ENCODE results near the gene MRPS12. TPM values are rescaled to one million over a fixed set of nuclear protein-coding genes. Genes with fewer than 3 reads are reported as not detected.

Gene MRPS12
- total and polyA plus RNA-seq, 9 of the 15 experiments (the other 6 are each of a cell fraction or from before 2014, with no cell fraction given): 8.1 to 174 (median 52.0) TPM

GRCh38 chr19:38899447-38900201, 31.1 kb upstream of the MRPS12 start, which contains the start of the genes NFKBIB and SIRT2 (continued):
- no peak for TF ChIP-seq HBP1 (CRISPR knock-in tag; IDR thresholded peaks at IDR 0.05)
- TF ChIP-seq FOXP1 (CRISPR knock-in tag; IDR thresholded peaks at IDR 0.05): peak; percentile 49; the same call in 1 of the 2 replicates
- peak; percentile 51 for TF ChIP-seq MITF (IDR thresholded peaks at IDR 0.05)
- TF ChIP-seq DEAF1 (CRISPR knock-in tag; IDR thresholded peaks at IDR 0.05): no peak
- TF ChIP-seq NFIC (IDR thresholded peaks at IDR 0.05): peak; percentile 30
- no peak for TF ChIP-seq ZNF274 (IDR thresholded peaks at IDR 0.05; ENCODE audit: borderline replicate concordance, low read depth, low read length)
- TF ChIP-seq CBX8 (IDR thresholded peaks at IDR 0.05; ENCODE audit: borderline replicate concordance, extremely low read depth, low read depth, low read length, poor library complexity, severe bottlenecking): no peak
- peak; percentile 35; the same call in 1 of the 2 replicates for TF ChIP-seq ATF3 (IDR thresholded peaks at IDR 0.05)
- no peak; the same call in 1 of the 2 replicates for TF ChIP-seq ATF3 (CRISPR knock-in tag; conservative IDR thresholded peaks at IDR 0.05)
- no peak for TF ChIP-seq PRMT5 (CRISPR knock-in tag; IDR thresholded peaks at IDR 0.05)
- TF ChIP-seq ZNF444 (CRISPR knock-in tag; IDR thresholded peaks at IDR 0.05): no peak
- TF ChIP-seq PRDM10 (IDR thresholded peaks at IDR 0.05; ENCODE audit: partially characterized antibody): peak; percentile 92
- TF ChIP-seq CEBPB (tag; IDR thresholded peaks at IDR 0.05): peak; percentile 63
- peak; percentile 95 to 99 (median 99) for TF ChIP-seq YY1 (IDR thresholded peaks at IDR 0.05; ENCODE audit: borderline replicate concordance in 1 of 3, control insufficient read depth in 1 of 3, extremely low read depth in 1 of 3, insufficient read depth in 3 of 3, insufficient read length in 1 of 3, insufficient replicate concordance in 2 of 3, low read depth in 1 of 3, low read length in 2 of 3)
